ENCODE measurements around the gene MYRF. TPM values are rescaled to one million over a fixed set of nuclear protein-coding genes. Genes with fewer than 3 reads are reported as not detected.

MYRF gene
- total and polyA plus RNA-seq, 9 of the 15 experiments (the other 6 are each of a cell fraction or from before 2014, with no cell fraction given), result 2.3 to 25.8 (median 7.1) TPM

DNA sequence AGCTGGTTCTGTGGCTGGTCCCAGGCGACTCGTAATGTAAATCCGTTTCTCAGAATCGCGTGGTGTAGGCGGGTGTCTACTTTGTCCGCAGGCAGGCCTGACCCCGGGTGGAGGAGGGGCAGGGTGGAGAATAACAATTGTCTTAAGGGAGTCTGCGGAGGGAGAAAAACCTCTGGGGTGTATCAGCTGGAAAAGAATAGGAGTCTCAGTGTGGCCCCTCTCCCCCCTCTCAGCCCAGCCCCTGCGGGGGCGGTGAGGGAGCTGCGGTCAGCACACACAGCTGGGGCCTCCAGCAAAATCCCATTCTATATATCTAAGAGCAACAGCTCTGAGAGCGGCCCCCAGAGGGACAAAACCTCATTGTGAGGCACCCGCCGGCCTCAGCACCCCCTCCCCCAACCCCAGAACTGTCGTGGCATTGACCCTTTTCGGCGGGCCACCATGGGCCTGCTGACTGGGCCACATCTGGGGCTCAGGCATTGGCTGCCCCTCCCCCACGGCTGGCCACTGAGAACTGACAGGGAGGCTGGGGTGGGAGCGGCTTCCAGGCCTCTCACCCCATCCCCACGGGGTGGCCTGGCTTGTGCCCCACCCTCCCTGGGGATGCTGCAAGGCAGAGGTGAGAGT lies 2.7 kb upstream of the MYRF start (continued):
- TF ChIP-seq, protein P1, sequence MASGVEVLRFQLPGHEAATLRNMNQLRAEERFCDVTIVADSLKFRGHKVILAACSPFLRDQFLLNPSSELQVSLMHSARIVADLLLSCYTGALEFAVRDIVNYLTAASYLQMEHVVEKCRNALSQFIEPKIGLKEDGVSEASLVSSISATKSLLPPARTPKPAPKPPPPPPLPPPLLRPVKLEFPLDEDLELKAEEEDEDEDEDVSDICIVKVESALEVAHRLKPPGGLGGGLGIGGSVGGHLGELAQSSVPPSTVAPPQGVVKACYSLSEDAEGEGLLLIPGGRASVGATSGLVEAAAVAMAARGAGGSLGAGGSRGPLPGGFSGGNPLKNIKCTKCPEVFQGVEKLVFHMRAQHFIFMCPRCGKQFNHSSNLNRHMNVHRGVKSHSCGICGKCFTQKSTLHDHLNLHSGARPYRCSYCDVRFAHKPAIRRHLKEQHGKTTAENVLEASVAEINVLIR (CRISPR knock-in tag; IDR thresholded peaks at IDR 0.05), result 0 out of 2 replicates have a peak, but pooled peaks have one; percentile 26
- TF ChIP-seq EGR1 (conservative IDR thresholded peaks at IDR 0.05) (peak; percentile 99), CCNT2 (IDR thresholded peaks at IDR 0.05; ENCODE audit: borderline replicate concordance, extremely low read depth, insufficient read length, low read depth, low read length) (peak; percentile 74), RUNX1 (IDR thresholded peaks at IDR 0.05; ENCODE audit: low read depth) (0 out of 2 replicates have a peak, but pooled peaks have one; percentile 52), ZNF232 (CRISPR knock-in tag; IDR thresholded peaks at IDR 0.05) (no peak), TAL1 (IDR thresholded peaks at IDR 0.05) (peak; percentile 65), SOX6 (IDR thresholded peaks at IDR 0.05) (peak; percentile 95), GTF3C2 (IDR thresholded peaks at IDR 0.05; ENCODE audit: borderline replicate concordance, extremely low read depth, insufficient read length) (no peak), POLR2AphosphoS5 (IDR thresholded peaks at IDR 0.05; ENCODE audit: control insufficient read depth, insufficient read depth, low read depth, low read length) (peak; percentile 76), KDM1A (IDR thresholded peaks at IDR 0.05) (peak; percentile 77 to 84; a peak in 3 of 4 replicates), ZNF696 (CRISPR knock-in tag; conservative IDR thresholded peaks at IDR 0.05) (no peak), MLLT1 (IDR thresholded peaks at IDR 0.05) (peak in 1 of 2 experiments; percentile 92; a peak in 2 of 4 replicates), FOXK1 (CRISPR knock-in tag; IDR thresholded peaks at IDR 0.05; ENCODE audit: borderline replicate concordance) (no peak), CBFA2T3 (IDR thresholded peaks at IDR 0.05) (peak; percentile 87), NFATC3 (IDR thresholded peaks at IDR 0.05) (no peak), ZNF263 (CRISPR knock-in tag; IDR thresholded peaks at IDR 0.05; ENCODE audit: borderline replicate concordance) (no peak), TAF9B (IDR thresholded peaks at IDR 0.05; ENCODE audit: partially characterized antibody) (no peak), ZNF3 (CRISPR knock-in tag; IDR thresholded peaks at IDR 0.05) (no peak), STAT5A (IDR thresholded peaks at IDR 0.05; ENCODE audit: borderline replicate concordance, low read length) (peak; percentile 67), RBFOX2 (IDR thresholded peaks at IDR 0.05; ENCODE audit: low read depth, low read length) (peak; percentile 62)
- TF ChIP-seq, protein P2, sequence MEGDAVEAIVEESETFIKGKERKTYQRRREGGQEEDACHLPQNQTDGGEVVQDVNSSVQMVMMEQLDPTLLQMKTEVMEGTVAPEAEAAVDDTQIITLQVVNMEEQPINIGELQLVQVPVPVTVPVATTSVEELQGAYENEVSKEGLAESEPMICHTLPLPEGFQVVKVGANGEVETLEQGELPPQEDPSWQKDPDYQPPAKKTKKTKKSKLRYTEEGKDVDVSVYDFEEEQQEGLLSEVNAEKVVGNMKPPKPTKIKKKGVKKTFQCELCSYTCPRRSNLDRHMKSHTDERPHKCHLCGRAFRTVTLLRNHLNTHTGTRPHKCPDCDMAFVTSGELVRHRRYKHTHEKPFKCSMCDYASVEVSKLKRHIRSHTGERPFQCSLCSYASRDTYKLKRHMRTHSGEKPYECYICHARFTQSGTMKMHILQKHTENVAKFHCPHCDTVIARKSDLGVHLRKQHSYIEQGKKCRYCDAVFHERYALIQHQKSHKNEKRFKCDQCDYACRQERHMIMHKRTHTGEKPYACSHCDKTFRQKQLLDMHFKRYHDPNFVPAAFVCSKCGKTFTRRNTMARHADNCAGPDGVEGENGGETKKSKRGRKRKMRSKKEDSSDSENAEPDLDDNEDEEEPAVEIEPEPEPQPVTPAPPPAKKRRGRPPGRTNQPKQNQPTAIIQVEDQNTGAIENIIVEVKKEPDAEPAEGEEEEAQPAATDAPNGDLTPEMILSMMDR (IDR thresholded peaks at IDR 0.05 in 2 of 3, conservative IDR thresholded peaks at IDR 0.05 in 1 of 3; ENCODE audit: insufficient read depth in 2 of 3, low read depth in 1 of 3, low read length in 3 of 3), result peak in 2 of 3 experiments; percentile 22 to 29; a peak in 2 of 6 replicates

Data from K562 (cell line).